WTC11 (cell line): ENCODE measurements around the gene IZUMO3. TPM values are rescaled to one million over a fixed set of nuclear protein-coding genes. Genes with fewer than 3 reads are reported as not detected.
A peak's percentile ranks its signal among the peaks of the same experiment; 100 is the strongest.

Source experiments
- ATAC-seq: fragments of 200-7000 bp; cut with Tn5 transposase; 2 replicates; pipeline ENCODE4 v1.10.0; 2021; ENCODE audit warnings: mild to moderate bottlenecking, moderate library complexity
- CTCF ChIA-PET: fragments of 300-600 bp; sonication (Branson Sonifier 250); formaldehyde crosslinking; loops from one replicate; lab custom pipeline; 2021; ENCODE audit warnings: antibody characterized with exemption; lab: Charles Lee
- POLR2A ChIA-PET: fragments of 350-600 bp; sonication (Branson Sonifier 250); formaldehyde crosslinking; loops from one replicate; lab custom pipeline; 2021; ENCODE audit warnings: antibody characterized with exemption; lab: Charles Lee
- DNase-seq: peaks from one replicate; pipeline ENCODE4 v3.0.0; 2021; ENCODE audit warnings: low spot score
- H3K27ac Mint-ChIP-seq: 2 replicates; pipeline ENCODE4 v1.8.0; 2021; ENCODE audit warnings: mixed read lengths
- H3K27me3 Mint-ChIP-seq: 2 replicates; pipeline ENCODE4 v1.8.0; 2021; ENCODE audit warnings: low read depth, mild to moderate bottlenecking, moderate library complexity, mixed read lengths
- H3K36me3 Mint-ChIP-seq: 2 replicates; pipeline ENCODE4 v1.8.0; 2021; ENCODE audit warnings: mixed read lengths
- H3K4me1 Mint-ChIP-seq: 2 replicates; pipeline ENCODE4 v1.8.0; 2022; ENCODE audit warnings: mixed read lengths
- H3K4me3 Mint-ChIP-seq: 2 replicates; pipeline ENCODE4 v1.8.0; 2021; ENCODE audit warnings: mild to moderate bottlenecking, moderate library complexity, mixed read lengths
- H3K9me3 Mint-ChIP-seq: 2 replicates; pipeline ENCODE4 v1.8.0; 2021; ENCODE audit warnings: mixed read lengths
- AR ChIP-seq: fragments of 250-450 bp; sonication (Bioruptor Pico); IDR thresholded peaks from 2 replicates; pipeline ENCODE4 v1.9.0; 2021; ENCODE audit warnings: mild to moderate bottlenecking
- ATF6 ChIP-seq: sonication (generic); formaldehyde crosslinking; IDR thresholded peaks from 2 replicates; pipeline ENCODE4 v1.8.1; 2023; ENCODE audit warnings: mild to moderate bottlenecking, missing genetic modification reagents
- CREB1 ChIP-seq: sonication (generic); formaldehyde crosslinking; IDR thresholded peaks from 2 replicates; pipeline ENCODE4 v1.8.0; 2023; ENCODE audit warnings: mild to moderate bottlenecking, missing genetic modification reagents
- ETV6 ChIP-seq: sonication (generic); formaldehyde crosslinking; IDR thresholded peaks from 2 replicates; pipeline ENCODE4 v1.8.1; 2022; ENCODE audit warnings: mild to moderate bottlenecking, missing genetic modification reagents
- JAZF1 ChIP-seq: fragments of 250-450 bp; sonication (Bioruptor Pico); IDR thresholded peaks from 2 replicates; pipeline ENCODE4 v1.9.0; 2021; ENCODE audit warnings: moderate library complexity, mild to moderate bottlenecking, inconsistent platforms
- JUN ChIP-seq: sonication (generic); formaldehyde crosslinking; IDR thresholded peaks from 2 replicates; pipeline ENCODE4 v1.8.0; 2023; ENCODE audit warnings: mild to moderate bottlenecking, missing genetic modification reagents
- MAX ChIP-seq: sonication (generic); formaldehyde crosslinking; IDR thresholded peaks from 2 replicates; pipeline ENCODE4 v1.8.0; 2022; ENCODE audit warnings: mild to moderate bottlenecking, missing genetic modification reagents
- MLX ChIP-seq: sonication (generic); formaldehyde crosslinking; IDR thresholded peaks from 2 replicates; pipeline ENCODE4 v1.8.1; 2023; ENCODE audit warnings: mild to moderate bottlenecking, missing genetic modification reagents, moderate library complexity
- MXD4 ChIP-seq: fragments of 250-450 bp; sonication (Bioruptor Pico); IDR thresholded peaks from 2 replicates; pipeline ENCODE4 v1.8.0; 2021; ENCODE audit warnings: mild to moderate bottlenecking, moderate library complexity, borderline replicate concordance
- NR2C2 ChIP-seq: sonication (generic); formaldehyde crosslinking; IDR thresholded peaks from 2 replicates; pipeline ENCODE4 v1.8.0; 2022; ENCODE audit warnings: mild to moderate bottlenecking, missing genetic modification reagents
- SMAD3 ChIP-seq: sonication (generic); formaldehyde crosslinking; IDR thresholded peaks from 2 replicates; pipeline ENCODE4 v1.8.0; 2022; ENCODE audit warnings: missing genetic modification reagents, mild to moderate bottlenecking, borderline replicate concordance
- ZBTB43 ChIP-seq: sonication (generic); formaldehyde crosslinking; IDR thresholded peaks from 2 replicates; pipeline ENCODE4 v1.8.1; 2023; ENCODE audit warnings: mild to moderate bottlenecking, missing genetic modification reagents
- ZNF121 ChIP-seq: sonication (generic); formaldehyde crosslinking; IDR thresholded peaks from 2 replicates; pipeline ENCODE4 v1.8.0; 2023; ENCODE audit warnings: missing genetic modification reagents
- ZNF138 ChIP-seq: sonication (generic); formaldehyde crosslinking; conservative IDR thresholded peaks from 2 replicates; pipeline ENCODE4 v1.8.1; 2022; ENCODE audit warnings: mild to moderate bottlenecking, moderate library complexity, missing genetic modification reagents
- ZNF219 ChIP-seq: sonication (generic); formaldehyde crosslinking; IDR thresholded peaks from 2 replicates; pipeline ENCODE4 v1.8.0; 2023; ENCODE audit warnings: missing genetic modification reagents, mild to moderate bottlenecking, borderline replicate concordance
- ZNF396 ChIP-seq: fragments of 250-450 bp; sonication (Bioruptor Pico); IDR thresholded peaks from 2 replicates; pipeline ENCODE4 v1.8.0; 2021; ENCODE audit warnings: mild to moderate bottlenecking, moderate library complexity, borderline replicate concordance
- ZNF671 ChIP-seq: fragments of 250-450 bp; sonication (Bioruptor Pico); IDR thresholded peaks from 2 replicates; pipeline ENCODE4 v1.8.0; 2021; ENCODE audit warnings: mild to moderate bottlenecking
- total RNA-seq: library from RNA; stranded (reverse); gene quantifications from 3 replicates; pipeline ENCODE4 v1.2.3, GENCODE V29; 2021

Gene IZUMO3
- total RNA-seq, 1 experiment from 2014 or later: not detected

- Mint-ChIP-seq H3K27me3 (no peaks in the 10 kb centered on the region), H3K4me1 (peaks cover 25% of the 10 kb centered on the region), H3K9me3 (peaks cover 39% of the 10 kb centered on the region), H3K36me3 (peaks cover 41% of the 10 kb centered on the region), H3K27ac (peak overlapping the region; percentile 81; the same call in 1 of the 2 replicates), H3K4me3 (no peak overlapping the region)
- TF ChIP-seq ZNF671 (CRISPR knock-in tag) (no peak), ZNF396 (CRISPR knock-in tag) (no peak), AR (CRISPR knock-in tag) (no peak), ZNF121 (CRISPR knock-in tag) (no peak)
- no peak for DNase-seq
- CTCF ChIA-PET: no interaction called here
- ATAC-seq: peak; percentile 89
- POLR2A ChIA-PET: interaction anchor here (0.6 kb wide), 1 partner anchor 367 kb away, joined by 6 read pairs; no protein-coding TSS in a partner anchor
Observed at GRCh38 chr9:24509850-24510249, 35.8 kb downstream of the IZUMO3 start.

GRCh38 chr9:24504521-24504920 is 41.2 kb downstream of the IZUMO3 start:
- H3K9me3 Mint-ChIP-seq: peaks cover 13% of the 10 kb centered on the region
- no peak for DNase-seq
- peaks cover 56% of the 10 kb centered on the region for H3K4me1 Mint-ChIP-seq
- ATAC-seq: no peak
- no peaks in the 10 kb centered on the region for H3K27me3 Mint-ChIP-seq
- no peak overlapping the region for H3K4me3 Mint-ChIP-seq
- TF ChIP-seq MAX (CRISPR knock-in tag) (no peak), JAZF1 (CRISPR knock-in tag) (no peak), ZBTB43 (CRISPR knock-in tag) (no peak), CREB1 (CRISPR knock-in tag) (no peak), ETV6 (CRISPR knock-in tag) (no peak), MLX (no peak), NR2C2 (CRISPR knock-in tag) (no peak), JUN (CRISPR knock-in tag) (no peak), ZNF219 (no peak), ATF6 (CRISPR knock-in tag) (no peak), ZNF138 (CRISPR knock-in tag) (no peak), SMAD3 (CRISPR knock-in tag) (no peak), MXD4 (CRISPR knock-in tag) (no peak)
- ChIA-PET POLR2A (no interaction called here), CTCF (no interaction called here)
- peaks cover 15% of the 10 kb centered on the region for H3K36me3 Mint-ChIP-seq
- no peak overlapping the region for H3K27ac Mint-ChIP-seq
